Activated CD8-positive, alpha-beta memory T cell treated with anti-CD3 and anti-CD28 coated beads for 1 hour (primary cell): ENCODE measurements around the gene HSD17B1.
"Not testable (repeated sequence)": the region's sequence is repeated elsewhere in the genome, so short reads cannot be mapped to it uniquely, and the experiment has no call there.

ENCODE experiments used
- DNase-seq, 2 donors: peaks; one replicate each; pipeline ENCODE4 v3.0.0-alpha.2; 2020; ENCODE audit warnings: low read depth in 1 of 2; ENCODE audit errors: extremely low read depth in 1 of 2

The HSD17B1 gene

DNA sequence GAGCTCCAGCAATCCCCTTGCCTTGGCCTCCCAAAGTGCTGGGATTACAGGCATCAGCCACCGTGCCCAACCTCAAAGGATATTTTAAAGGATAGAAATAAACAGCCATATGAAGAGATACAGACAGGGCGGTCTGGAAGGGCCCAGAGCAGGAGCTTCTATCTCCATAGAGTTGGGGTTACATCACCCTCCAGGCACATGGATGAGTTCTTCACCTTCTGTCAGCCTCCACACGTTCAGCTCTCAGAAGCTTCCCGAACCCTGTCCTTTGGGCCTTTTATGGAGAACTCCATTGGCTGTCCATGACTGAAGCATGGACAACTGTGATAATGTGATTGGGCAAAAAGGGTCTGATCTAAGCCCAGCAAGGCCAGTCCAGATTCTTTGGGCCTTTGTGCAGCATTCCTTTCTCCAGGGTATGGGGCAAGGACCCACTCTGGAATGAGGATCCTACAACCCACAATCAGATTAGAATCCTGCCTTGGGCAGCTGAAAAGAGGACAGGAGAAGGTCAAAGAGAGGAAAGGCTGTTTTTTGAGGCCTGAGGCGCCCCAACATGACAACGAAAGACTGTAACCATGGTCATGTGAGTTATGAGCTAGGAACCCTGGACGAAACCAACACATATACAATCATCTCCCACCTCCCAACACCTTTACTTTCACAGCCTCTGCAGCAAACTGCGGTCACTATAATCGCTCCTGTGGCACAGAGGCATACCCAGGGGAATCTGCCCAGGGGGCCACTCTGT lies 6.8 kb upstream of the HSD17B1 start:
- not testable (repeated sequence) for DNase-seq

DNA sequence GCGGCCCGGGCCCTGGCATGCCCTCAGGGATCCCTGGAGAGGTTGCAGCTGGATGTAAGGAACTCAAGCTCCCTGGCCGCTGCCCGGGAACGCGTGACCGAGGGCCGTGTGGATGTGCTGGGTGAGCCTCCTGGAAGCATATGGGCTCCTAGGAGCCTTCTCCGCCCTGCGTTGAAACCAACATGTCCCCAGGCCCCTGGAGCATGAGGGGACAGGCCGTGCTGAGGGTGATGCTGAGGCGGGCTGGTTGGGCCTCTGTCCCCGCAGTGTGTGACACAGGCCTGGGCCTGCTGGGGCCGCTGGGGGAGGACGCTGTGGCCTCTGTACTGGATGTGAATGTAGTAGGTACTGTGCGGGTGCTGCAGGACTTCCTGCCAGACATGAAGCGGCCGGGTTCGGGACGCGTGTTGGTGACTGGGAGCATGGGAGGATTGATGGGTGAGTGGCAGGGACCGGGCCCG lies 5.7 kb upstream of the HSD17B1 start:
- DNase-seq = no peak

- DNase-seq = no peak
Observed at GRCh38 chr17:42547698-42548069, 5.0 kb upstream of the HSD17B1 start.

- DNase-seq = peak; percentile 60 to 65
Observed at GRCh38 chr17:42548070-42548837, 4.5 kb upstream of the HSD17B1 start.

- DNase-seq = no peak
Observed at GRCh38 chr17:42548993-42549755, 3.5 kb upstream of the HSD17B1 start.

DNA sequence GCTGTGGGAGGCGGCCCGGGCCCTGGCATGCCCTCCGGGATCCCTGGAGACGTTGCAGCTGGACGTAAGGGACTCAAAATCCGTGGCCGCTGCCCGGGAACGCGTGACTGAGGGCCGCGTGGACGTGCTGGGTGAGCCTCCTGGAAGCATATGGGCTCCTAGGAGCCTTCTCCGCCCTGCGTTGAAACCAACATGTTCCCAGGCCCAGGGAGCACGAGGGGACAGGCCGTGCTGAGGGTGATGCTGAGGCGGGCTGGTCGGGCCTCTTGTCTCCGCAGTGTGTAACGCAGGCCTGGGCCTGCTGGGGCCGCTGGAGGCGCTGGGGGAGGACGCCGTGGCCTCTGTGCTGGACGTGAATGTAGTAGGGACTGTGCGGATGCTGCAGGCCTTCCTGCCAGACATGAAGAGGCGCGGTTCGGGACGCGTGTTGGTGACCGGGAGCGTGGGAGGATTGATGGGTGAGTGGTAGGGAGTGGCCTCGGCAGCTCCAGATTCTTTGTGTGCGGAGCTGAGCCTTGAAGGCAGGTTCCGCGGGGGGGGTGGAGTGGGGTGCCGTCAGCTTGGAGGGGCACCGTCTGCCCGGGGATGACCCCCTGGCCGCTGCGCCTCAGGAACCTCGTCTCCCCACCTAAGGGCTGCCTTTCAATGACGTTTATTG lies 567 bp downstream of the HSD17B1 start:
- DNase-seq = no peak

DNA sequence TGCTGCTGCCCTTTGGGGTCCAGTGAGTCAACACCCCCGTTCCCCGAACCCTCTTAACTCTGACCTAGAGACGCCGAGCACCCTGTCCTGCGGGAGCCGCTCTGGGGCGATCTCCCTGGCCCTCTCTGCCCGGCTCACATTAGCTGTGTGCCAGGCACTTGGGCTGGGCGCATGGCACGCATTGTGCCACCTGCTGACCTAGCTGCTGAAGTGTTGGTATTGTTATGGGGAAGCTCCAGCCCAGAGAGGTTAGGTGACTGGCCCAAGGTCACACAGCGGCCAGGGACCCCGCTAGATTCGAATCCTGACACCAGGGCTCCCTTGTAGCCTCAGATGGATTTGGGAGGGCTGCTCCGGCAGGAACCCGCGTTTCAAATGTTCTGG lies 1.1 kb downstream of the HSD17B1 start:
- no peak for DNase-seq

- peak; percentile 42 to 62 for DNase-seq
Observed at GRCh38 chr17:42554250-42555121, 1.8 kb downstream of the HSD17B1 start.

DNA sequence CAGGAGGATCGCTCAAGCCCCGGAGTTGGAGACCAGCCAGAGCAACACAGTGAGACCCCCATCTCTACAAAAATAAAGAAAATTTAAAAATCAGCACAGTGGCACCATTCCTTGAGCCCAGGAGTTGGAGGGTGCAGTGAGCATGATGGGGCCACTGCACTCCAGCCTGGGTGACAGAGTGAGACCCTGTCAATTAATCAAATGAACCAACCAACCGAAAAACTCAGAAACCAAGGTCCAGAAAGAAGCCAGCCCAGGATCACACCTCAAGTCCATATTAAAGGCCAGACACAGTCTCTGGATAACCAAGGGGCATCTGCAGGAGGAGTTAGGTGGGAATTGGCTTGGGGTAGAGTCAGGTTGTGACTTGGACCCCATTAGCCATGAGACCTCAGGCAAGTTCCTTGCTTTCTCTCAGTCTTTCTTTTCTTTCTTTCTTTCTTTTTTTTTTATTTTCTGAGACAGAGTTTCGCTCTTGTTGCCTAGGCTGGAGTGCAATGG lies 2.4 kb downstream of the HSD17B1 start:
- DNase-seq = no peak

- not testable (repeated sequence) for DNase-seq
Observed at GRCh38 chr17:42555961-42556617, 3.4 kb downstream of the HSD17B1 start.

- DNase-seq = no peak
Observed at GRCh38 chr17:42559075-42559474, 6.4 kb downstream of the HSD17B1 start.

- no peak for DNase-seq
Observed at GRCh38 chr17:42560246-42560645, 7.5 kb downstream of the HSD17B1 start.

DNA sequence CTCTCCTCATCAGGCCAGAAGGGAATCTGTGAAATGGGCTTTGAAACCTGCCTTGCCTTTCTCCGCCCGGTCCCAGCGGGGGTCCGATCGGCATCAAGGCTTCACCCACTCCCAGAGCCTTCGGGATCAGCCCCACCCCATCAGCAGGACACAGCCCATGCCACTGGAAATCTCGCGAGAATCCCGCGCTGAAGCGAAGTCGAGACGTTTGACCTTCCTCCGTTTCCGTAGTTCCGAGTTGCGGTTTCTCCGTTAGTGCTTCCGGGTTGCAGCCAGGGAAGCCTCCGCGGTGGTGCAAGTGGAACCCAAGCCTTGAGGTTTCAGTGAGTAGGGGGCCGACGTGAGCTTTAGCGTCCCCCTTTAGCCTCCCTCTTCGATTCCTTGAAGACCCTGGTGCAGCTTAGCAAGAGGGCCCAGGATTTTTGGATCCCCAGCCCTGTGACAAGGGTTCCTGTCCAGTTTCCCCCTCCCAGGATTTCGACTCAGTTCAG lies 9.2 kb downstream of the HSD17B1 start, which contains the start of gene COASY:
COASY (plus strand) TSS at position 252 of the 491 bp plus-strand sequence. CDS start 475 bp downstream, outside the sequence.
- DNase-seq = peak; percentile 81

DNA sequence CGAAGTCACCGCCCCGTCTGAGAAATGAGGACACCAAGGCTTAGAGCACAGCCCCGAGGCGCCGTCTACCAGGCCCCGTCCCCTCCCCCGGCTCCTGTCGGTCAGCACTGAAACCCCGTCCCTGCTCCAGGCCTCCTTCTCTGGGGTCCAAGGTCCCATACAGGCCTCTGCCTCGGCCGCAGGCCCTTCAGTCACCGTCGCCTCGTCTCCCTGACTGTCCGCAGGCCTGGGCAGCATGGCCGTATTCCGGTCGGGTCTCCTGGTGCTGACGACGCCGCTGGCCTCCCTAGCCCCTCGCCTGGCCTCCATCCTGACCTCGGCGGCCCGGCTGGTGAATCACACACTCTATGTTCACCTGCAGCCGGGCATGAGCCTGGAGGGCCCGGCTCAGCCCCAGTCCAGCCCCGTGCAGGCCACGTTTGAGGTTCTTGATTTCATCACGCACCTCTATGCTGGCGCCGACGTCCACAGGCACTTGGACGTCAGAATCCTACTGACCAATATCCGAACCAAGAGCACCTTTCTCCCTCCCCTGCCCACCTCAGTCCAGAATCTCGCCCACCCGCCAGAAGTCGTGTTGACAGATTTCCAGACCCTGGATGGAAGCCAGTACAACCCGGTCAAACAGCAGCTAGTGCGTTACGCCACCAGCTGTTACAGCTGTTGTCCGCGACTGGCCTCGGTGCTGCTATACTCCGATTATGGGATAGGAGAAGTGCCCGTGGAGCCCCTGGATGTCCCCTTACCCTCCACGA lies 9.8 kb downstream of the HSD17B1 start:
- no peak for DNase-seq

DNA sequence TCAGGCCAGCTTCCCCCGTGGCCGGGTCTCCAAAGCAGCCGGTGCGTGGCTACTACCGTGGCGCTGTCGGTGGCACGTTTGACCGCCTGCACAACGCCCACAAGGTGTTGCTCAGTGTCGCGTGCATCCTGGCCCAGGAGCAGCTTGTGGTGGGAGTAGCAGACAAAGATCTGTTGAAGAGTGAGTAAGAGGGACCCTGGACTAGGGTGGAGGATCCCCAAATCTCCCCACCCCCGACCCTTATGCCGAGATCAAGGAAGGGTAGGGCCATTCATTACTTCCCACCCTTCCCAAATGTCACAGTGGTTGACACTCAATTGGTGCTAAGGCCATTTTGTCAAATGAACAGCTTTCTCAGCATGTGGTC lies 10.4 kb downstream of the HSD17B1 start:
- no peak for DNase-seq

DNA sequence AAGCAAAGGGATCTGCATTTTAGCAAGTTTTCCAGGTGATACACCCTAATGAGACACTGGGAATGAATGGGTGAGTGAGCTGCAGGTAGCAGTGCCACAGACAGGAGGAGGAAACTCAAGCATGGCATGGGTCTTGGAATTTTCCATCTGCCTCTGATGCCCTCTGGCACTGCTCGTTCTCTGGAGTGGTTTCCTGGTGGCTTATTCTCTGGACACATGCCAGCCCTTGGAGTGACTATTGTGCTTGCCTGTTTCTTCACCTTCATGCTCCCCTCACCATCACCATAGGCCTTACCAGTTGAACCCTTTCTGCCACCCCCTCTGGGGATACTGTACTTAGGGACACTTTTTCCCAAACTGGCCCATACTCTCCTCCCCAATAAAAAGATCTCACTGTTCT lies 10.8 kb downstream of the HSD17B1 start:
- DNase-seq = no peak

GRCh38 chr17:42563950-42564349 lies 11.2 kb downstream of the HSD17B1 start:
- no peak for DNase-seq

- no peak for DNase-seq
Observed at GRCh38 chr17:42564815-42565522, 12.2 kb downstream of the HSD17B1 start.
